Left lung (tissue), 10 donors: ENCODE measurements around the gene PIP4K2A. TPM values are rescaled to one million over a fixed set of nuclear protein-coding genes. Genes with fewer than 3 reads are reported as not detected.

Experiments
- ATAC-seq: fragments of 200-7000 bp; cut with Tn5 transposase; one replicate; pipeline ENCODE4 v1.9.1; 2020; ENCODE audit warnings: moderate library complexity
- DNase-seq, 4 donors: peaks; one replicate each; pipeline ENCODE4 v3.0.0-alpha.2; 2013 to 2020
- H3K27ac ChIP-seq, 2 donors: fragments of 200-600 bp; sonication (generic) in 1 of 2; one replicate each; pipeline versions ENCODE4 v1.5.0 to v1.8.0; 2020 to 2021
- H3K27me3 ChIP-seq, 2 donors: fragments of 200-600 bp; sonication (generic) in 1 of 2; one replicate each; pipeline versions ENCODE4 v1.5.0 to v1.8.0; 2020 to 2021
- H3K36me3 ChIP-seq, 2 donors: fragments of 200-600 bp; sonication (generic) in 1 of 2; one replicate each; pipeline versions ENCODE4 v1.5.0 to v1.8.0; 2020 to 2021
- H3K4me1 ChIP-seq, 2 donors: fragments of 200-600 bp; one replicate each; pipeline ENCODE4 v1.8.0; 2021
- H3K4me3 ChIP-seq, 2 donors: fragments of 200-600 bp; sonication (generic) in 1 of 2; one replicate each; pipeline versions ENCODE4 v1.5.0 to v1.8.0; 2020 to 2021; ENCODE audit warnings: mild to moderate bottlenecking in 1 of 2
- H3K9me3 ChIP-seq, 2 donors: fragments of 200-600 bp; sonication (generic) in 1 of 2; one replicate each; pipeline versions ENCODE4 v1.5.0 to v1.8.0; 2020 to 2021
- CTCF ChIP-seq, 2 donors: fragments of 200-600 bp; sonication (generic) in 1 of 2; IDR thresholded peaks; one replicate each; pipeline versions ENCODE4 v1.5.0 to v1.8.0; 2021; ENCODE audit warnings: antibody characterized with exemption in 2 of 2
- intact Hi-C, 2 donors: fragments of 100-400 bp; cut with DNase I; formaldehyde crosslinking; loops; one replicate each; pipeline versions ENCODE4 v1.11.2 to v1.14.2; 2022
- polyA plus RNA-seq, 6 donors: library from polyadenylated mRNA; unstranded; fragments of 120-200 nt; gene quantifications; one replicate each; pipeline ENCODE4 v1.2.1, GENCODE V29; 2013; ENCODE audit not compliant: insufficient read length in 6 of 6
- total RNA-seq, 2 donors: library from RNA; stranded (reverse); fragmentation: NEBNext Ultra II Directional; extraction: Animal tissue kit (Norgen Biotek cat#: 25700); gene quantifications; one replicate each; pipeline ENCODE4 v1.2.1, GENCODE V29; 2021
- donor health status: DM: no; HTN: yes; CAD: no.
- donor health status: DM: no; HTN: no; CAD: no.

PIP4K2A gene
- total and polyA plus RNA-seq, 8 donors = 24.9 to 53.8 (median 29.5) TPM

DNA sequence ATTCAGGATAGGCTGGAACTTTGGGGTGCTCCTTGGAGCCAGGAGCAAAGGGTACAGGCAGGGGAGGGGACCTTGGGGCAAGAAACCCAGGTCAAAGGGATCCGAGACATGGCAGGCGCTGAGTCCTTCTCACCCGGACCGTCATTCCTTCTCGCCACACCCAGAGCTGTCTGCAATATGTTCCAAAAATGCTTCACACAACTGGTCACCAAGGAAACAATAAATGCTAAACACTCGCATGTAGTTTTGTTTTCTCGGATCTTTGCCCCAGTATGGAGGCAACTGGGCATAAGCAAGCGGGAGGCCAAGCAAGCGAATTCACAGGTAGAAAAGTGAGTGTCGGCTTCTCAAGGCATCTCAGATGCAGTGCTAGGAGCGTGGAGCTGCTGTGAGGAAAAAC, 80.8 kb downstream of the PIP4K2A start:
- no peaks in the 10 kb centered on the region for H3K36me3 ChIP-seq
- H3K27me3 ChIP-seq = no peaks in the 10 kb centered on the region
- peak overlapping the region in 1 of 2 donors; percentile 13 for H3K27ac ChIP-seq
- peaks cover 11 to 53% of the 10 kb centered on the region in 2 donors for H3K4me1 ChIP-seq
- ATAC-seq (no peak), DNase-seq (no peak)
- H3K4me3 ChIP-seq = no peak overlapping the region
- H3K9me3 ChIP-seq = no peaks in the 10 kb centered on the region
- no peak for TF ChIP-seq CTCF (IDR thresholded peaks at IDR 0.05)
- intact Hi-C loops = no loop called here

DNA sequence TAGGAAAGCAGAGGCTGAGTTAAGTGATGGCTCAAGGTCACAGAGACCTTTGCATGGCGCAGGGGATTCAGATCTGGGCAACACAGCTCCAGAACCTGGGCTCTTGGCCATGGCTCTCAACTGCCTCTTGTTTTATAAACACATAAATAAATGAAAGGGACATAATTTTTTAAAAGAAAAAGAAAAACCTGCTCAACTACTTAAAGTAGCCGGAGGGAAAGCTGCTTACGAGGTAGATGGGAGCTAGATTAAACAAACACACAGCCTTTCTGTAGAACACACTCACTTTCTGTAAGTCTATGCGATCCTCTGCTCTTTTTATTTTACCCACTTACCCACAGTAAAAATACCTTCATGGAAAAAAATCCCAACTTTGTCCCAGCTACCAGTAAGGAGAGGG, 81.3 kb downstream of the PIP4K2A start:
- no peaks in the 10 kb centered on the region for H3K36me3 ChIP-seq
- intact Hi-C loops = no loop called here
- H3K27me3 ChIP-seq = no peaks in the 10 kb centered on the region
- DNase-seq (no peak), ATAC-seq (no peak)
- H3K4me3 ChIP-seq = no peak overlapping the region
- no peak for TF ChIP-seq CTCF (IDR thresholded peaks at IDR 0.05)
- peaks cover 11 to 53% of the 10 kb centered on the region in 2 donors for H3K4me1 ChIP-seq
- H3K27ac ChIP-seq = peak overlapping the region in 1 of 2 donors; percentile 38
- no peaks in the 10 kb centered on the region for H3K9me3 ChIP-seq

DNA sequence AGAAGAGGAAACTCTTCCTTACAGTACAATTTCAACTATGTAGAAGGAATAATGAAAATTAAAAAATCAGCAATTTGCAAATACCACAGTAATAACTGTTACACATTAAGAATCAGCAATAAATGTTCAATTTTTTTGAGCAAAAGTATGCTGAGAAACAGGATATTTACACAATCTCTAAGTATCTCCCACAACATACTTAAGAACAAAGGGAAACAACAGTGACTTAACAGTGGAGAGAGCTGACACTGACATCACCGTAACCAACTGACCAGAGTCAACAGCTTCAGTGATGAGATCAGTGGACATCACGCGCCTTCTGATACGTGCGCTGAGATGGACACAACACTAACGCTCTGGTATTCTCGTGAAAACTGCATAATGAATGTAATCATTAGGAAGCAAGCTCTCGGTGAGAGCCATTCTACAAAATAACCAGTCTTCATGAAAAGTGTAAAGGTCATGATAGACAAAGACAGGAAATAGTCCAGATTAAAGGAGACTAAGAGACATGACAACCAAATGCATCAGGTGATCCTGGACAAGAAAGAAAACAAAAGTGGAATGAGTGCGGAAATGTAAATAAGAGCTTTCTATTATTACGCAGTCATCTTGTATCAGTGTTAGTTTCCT, 82.6 kb downstream of the PIP4K2A start:
- H3K4me3 ChIP-seq = no peak overlapping the region
- H3K27ac ChIP-seq = peak overlapping the region; percentile 57 to 74
- no peak for TF ChIP-seq CTCF (IDR thresholded peaks at IDR 0.05)
- peaks cover 12 to 58% of the 10 kb centered on the region in 2 donors for H3K4me1 ChIP-seq
- no peaks in the 10 kb centered on the region for H3K9me3 ChIP-seq
- H3K27me3 ChIP-seq = no peaks in the 10 kb centered on the region
- no peaks in the 10 kb centered on the region for H3K36me3 ChIP-seq
- intact Hi-C loops = no loop called here
- ATAC-seq (peak; percentile 19), DNase-seq (no peak)

DNA sequence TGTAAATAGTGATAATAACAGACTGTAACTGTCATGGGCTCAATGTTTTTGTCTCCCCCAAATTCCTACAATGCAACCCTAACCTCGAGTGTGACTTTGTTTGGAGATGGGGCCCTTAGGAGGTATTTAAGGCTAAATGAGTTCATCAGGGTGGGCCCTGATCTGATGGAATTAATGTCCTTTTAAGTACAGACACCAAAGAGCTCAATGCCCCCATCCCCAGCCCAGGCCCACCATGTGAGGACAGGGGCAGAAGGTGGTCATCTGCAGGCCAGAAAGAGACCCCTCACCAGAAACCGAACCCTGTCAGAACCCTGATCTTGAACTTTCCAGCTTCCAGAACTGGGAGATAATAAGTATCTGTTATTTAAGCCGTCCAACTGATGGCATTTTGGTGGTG, 83.2 kb downstream of the PIP4K2A start:
- Histone ChIP-seq H3K27ac (peak overlapping the region; percentile 57 to 74), H3K4me1 (peaks cover 17 to 61% of the 10 kb centered on the region in 2 donors), H3K9me3 (no peaks in the 10 kb centered on the region), H3K27me3 (no peaks in the 10 kb centered on the region), H3K4me3 (no peak overlapping the region), H3K36me3 (no peaks in the 10 kb centered on the region)
- ATAC-seq = no peak
- intact Hi-C loops = no loop called here
- no peak for DNase-seq
- TF ChIP-seq CTCF (IDR thresholded peaks at IDR 0.05) = no peak

DNA sequence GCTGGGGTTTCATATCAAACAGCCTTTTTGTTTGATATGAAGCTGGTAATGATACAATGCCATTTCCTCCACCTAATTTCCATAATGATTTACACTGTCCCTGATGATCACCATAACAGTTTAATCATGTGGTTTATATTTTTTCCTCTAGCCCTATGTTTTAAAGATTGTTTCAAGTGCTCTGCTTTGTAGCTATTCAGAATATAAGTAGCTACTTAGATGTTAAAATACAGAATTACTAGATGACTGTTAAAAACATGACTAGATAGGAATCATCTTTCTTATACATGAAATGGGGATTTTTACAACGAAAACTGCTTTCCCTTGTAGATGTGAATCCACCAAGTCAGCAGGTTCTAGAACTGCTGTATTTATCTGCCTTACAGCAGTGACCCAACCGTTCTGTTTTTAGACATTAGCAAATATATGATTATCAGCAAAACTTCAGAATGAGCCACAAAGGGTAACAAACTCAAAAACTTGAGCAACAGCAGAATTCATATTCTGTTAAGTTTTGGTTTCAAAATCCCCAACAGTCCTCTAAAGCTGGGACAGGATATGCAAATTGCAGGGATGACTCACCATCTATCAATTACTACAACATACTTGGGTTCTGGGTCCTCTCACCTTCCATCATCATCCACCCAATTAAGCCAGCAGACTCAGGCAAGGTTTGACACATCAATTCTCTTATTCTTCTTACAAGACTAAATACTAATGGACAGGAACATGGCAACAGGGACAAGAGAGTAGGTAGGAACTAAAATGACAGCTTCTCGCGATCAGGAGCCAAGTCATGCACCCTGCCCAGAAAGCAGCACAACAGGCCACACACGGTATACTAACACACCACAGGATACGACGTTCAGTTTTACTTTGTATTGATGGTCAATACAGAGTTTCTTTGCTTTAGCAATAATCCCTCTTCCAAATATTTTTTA, 83.9 kb downstream of the PIP4K2A start:
- DNase-seq (no peak), ATAC-seq (peak; percentile 69)
- TF ChIP-seq CTCF (IDR thresholded peaks at IDR 0.05) = no peak
- intact Hi-C loops = no loop called here
- Histone ChIP-seq H3K27ac (peak overlapping the region; percentile 57 to 74), H3K36me3 (no peaks in the 10 kb centered on the region), H3K9me3 (no peaks in the 10 kb centered on the region), H3K4me3 (no peak overlapping the region), H3K4me1 (peaks cover 23 to 61% of the 10 kb centered on the region in 2 donors), H3K27me3 (no peaks in the 10 kb centered on the region)
